CD14-positive monocyte (primary cell): ENCODE measurements around the gene MAST2. TPM values are rescaled to one million over a fixed set of nuclear protein-coding genes. Genes with fewer than 3 reads are reported as not detected.

Experiments used
- DNase-seq, 3 donors: peaks; one replicate each; pipeline ENCODE4 v3.0.0-alpha.2; 2011 to 2022
- H2AFZ ChIP-seq: 2 replicates; pipeline ENCODE4 v1.6.0; 2012; ENCODE audit warnings: mild to moderate bottlenecking, low read depth, low read length, inconsistent platforms; ENCODE audit not compliant: insufficient read depth, poor library complexity, severe bottlenecking
- H3K27ac ChIP-seq, 2 donors: 1 replicate in 1 of 2; 2 replicates in 1 of 2; pipeline ENCODE4 v1.5.1; 2012 to 2013; ENCODE audit warnings: low read length in 2 of 2, control low read depth in 1 of 2, inconsistent platforms in 1 of 2, low read depth in 1 of 2, mild to moderate bottlenecking in 1 of 2
- H3K27me3 ChIP-seq, 2 donors: one replicate each; pipeline versions ENCODE4 v1.6.0 to v1.6.1; 2011 to 2013; ENCODE audit warnings: low read length in 2 of 2; ENCODE audit not compliant: control insufficient read depth in 2 of 2, insufficient read depth in 2 of 2
- H3K36me3 ChIP-seq, 2 donors: replicated peaks in 1 of 2; 1 replicate in 1 of 2; 2 replicates in 1 of 2; pipeline versions ENCODE4 v1.5.1 to v1.6.1; 2012 to 2013; ENCODE audit warnings: low read length in 2 of 2, control low read depth in 1 of 2, inconsistent platforms in 1 of 2, mild to moderate bottlenecking in 1 of 2; ENCODE audit not compliant: insufficient read depth in 2 of 2, control insufficient read depth in 1 of 2
- H3K4me1 ChIP-seq, 2 donors: 1 replicate in 1 of 2; 2 replicates in 1 of 2; pipeline versions ENCODE4 v1.5.1 to v1.6.1; 2012 to 2013; ENCODE audit warnings: low read length in 2 of 2, control low read depth in 1 of 2, inconsistent platforms in 1 of 2, mild to moderate bottlenecking in 1 of 2, moderate library complexity in 1 of 2; ENCODE audit not compliant: insufficient read depth in 2 of 2, control insufficient read depth in 1 of 2
- H3K4me2 ChIP-seq: replicated peaks from 2 replicates; pipeline ENCODE3; 2012; ENCODE audit warnings: low read length, moderate library complexity, mild to moderate bottlenecking; ENCODE audit not compliant: poor library complexity, severe bottlenecking; ENCODE audit errors: extremely low read depth
- H3K4me3 ChIP-seq, 3 experiments: fragments of 200-600 bp in 1 of 3; sonication (generic) in 1 of 3; replicated peaks in 1 of 3; 1 replicate in 2 of 3; 2 replicates in 1 of 3; pipeline ENCODE4 v1.5.1; 2011 to 2013; ENCODE audit warnings: low read length in 3 of 3, mild to moderate bottlenecking in 3 of 3, control low read depth in 2 of 3, low read depth in 2 of 3, inconsistent platforms in 1 of 3, moderate library complexity in 1 of 3
- H3K79me2 ChIP-seq: 2 replicates; pipeline ENCODE4 v1.6.0; 2012; ENCODE audit warnings: mild to moderate bottlenecking, control low read depth, inconsistent platforms, low read length, moderate library complexity; ENCODE audit not compliant: insufficient read depth
- H3K9ac ChIP-seq: 2 replicates; pipeline ENCODE4 v1.6.0; 2017; ENCODE audit warnings: low read length, mild to moderate bottlenecking; ENCODE audit not compliant: insufficient read depth, poor library complexity, severe bottlenecking
- H3K9me3 ChIP-seq, 2 donors: replicated peaks in 1 of 2; 1 replicate in 1 of 2; 2 replicates in 1 of 2; pipeline versions ENCODE4 v1.5.1 to v1.6.1; 2012 to 2013; ENCODE audit warnings: low read length in 2 of 2, control low read depth in 1 of 2; ENCODE audit not compliant: control insufficient read depth in 1 of 2, insufficient read depth in 1 of 2
- H4K20me1 ChIP-seq: 2 replicates; pipeline ENCODE4 v1.6.0; 2012; ENCODE audit warnings: mild to moderate bottlenecking, low read length, control low read depth, moderate library complexity; ENCODE audit not compliant: insufficient read depth
- H3K27ac Mint-ChIP-seq, 7 donors: one replicate each; pipeline ENCODE4 v1.8.0; 2020; ENCODE audit warnings: mild to moderate bottlenecking in 7 of 7, mixed read lengths in 7 of 7, moderate library complexity in 6 of 7, inconsistent platforms in 2 of 7
- H3K27me3 Mint-ChIP-seq, 3 donors: one replicate each; pipeline ENCODE4 v1.8.0; 2021 to 2022; ENCODE audit warnings: low read depth in 3 of 3, mild to moderate bottlenecking in 3 of 3, mixed read lengths in 3 of 3, moderate library complexity in 3 of 3, inconsistent platforms in 1 of 3
- H3K36me3 Mint-ChIP-seq, 2 donors: one replicate each; pipeline ENCODE4 v1.8.0; 2020; ENCODE audit warnings: mixed read lengths in 2 of 2, inconsistent platforms in 1 of 2, mild to moderate bottlenecking in 1 of 2
- H3K4me1 Mint-ChIP-seq: one replicate; pipeline ENCODE4 v1.8.0; 2020; ENCODE audit warnings: mild to moderate bottlenecking, mixed read lengths
- H3K4me3 Mint-ChIP-seq, 2 donors: one replicate each; pipeline ENCODE4 v1.8.0; 2020; ENCODE audit warnings: mild to moderate bottlenecking in 2 of 2, mixed read lengths in 2 of 2, moderate library complexity in 1 of 2
- H3K9me3 Mint-ChIP-seq, 7 donors: one replicate each; pipeline ENCODE4 v1.8.0; 2020 to 2022; ENCODE audit warnings: mixed read lengths in 7 of 7, mild to moderate bottlenecking in 6 of 7, moderate library complexity in 6 of 7, inconsistent platforms in 2 of 7
- WGBS: methylation state at CpG from one replicate; pipeline ENCODE4 v1.1.5; 2013; ENCODE audit warnings: missing lambda C conversion rate; ENCODE audit not compliant: insufficient coverage; 5-methylcytosine and 5-hydroxymethylcytosine counted together
- intact Hi-C, 2 donors: fragments of 100-400 bp; cut with micrococcal nuclease; formaldehyde crosslinking; loops; one replicate each; pipeline versions ENCODE4 v1.15.0 to v1.15.1; 2023
- polyA plus RNA-seq, 3 donors: library from polyadenylated mRNA; depleted of rRNA in 1 of 3; unstranded in 2 of 3; stranded (reverse) in 1 of 3; fragments of 300-500 nt in 2 of 3; fragments of >200 nt in 1 of 3; fragmentation: Illumina TruSeq in 2 of 3; gene quantifications; 1 replicate in 2 of 3; 2 replicates in 1 of 3; pipeline ENCODE4 v1.2.3, GENCODE V29; 2012 to 2021
- TF ChIP-seq, protein P1 (sequence below): fragments of 200-600 bp; IDR thresholded peaks from one replicate; pipeline ENCODE4 v1.8.0; 2022; ENCODE audit warnings: antibody characterized with exemption, mild to moderate bottlenecking

Gene MAST2
- polyA plus RNA-seq, 3 donors: 1.0 to 7.2 (median 2.5) TPM

DNA sequence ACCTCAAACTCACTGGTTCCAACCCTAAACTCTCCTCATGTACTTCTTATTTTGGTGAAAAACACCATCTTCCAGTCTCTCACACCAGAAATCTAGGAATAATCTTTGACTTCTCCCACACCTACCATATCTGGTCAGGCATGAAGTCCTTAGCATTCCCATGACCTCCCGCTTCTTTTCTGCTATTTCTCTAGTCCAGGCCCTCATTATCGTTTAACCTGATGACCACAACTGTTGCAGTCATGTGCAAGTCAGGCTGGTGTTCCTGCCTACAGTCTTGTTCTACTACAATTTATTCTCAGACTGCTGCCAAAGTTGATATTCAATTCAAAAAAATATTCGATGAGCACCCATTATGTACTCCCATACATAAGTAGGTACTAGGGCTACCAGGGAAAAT, 257.7 kb downstream of the MAST2 start:
- Histone ChIP-seq H3K36me3 (no peaks in the 10 kb centered on the region), H3K27ac (no peak overlapping the region), H3K79me2 (no peaks in the 10 kb centered on the region), H3K27me3 (no peaks in the 10 kb centered on the region), H4K20me1 (no peaks in the 10 kb centered on the region), H3K9me3 (no peaks in the 10 kb centered on the region), H3K9ac (no peak overlapping the region), H2AFZ (no peak overlapping the region), H3K4me3 (no peak overlapping the region), H3K4me2 (no peak overlapping the region), H3K4me1 (peaks cover 8 to 13% of the 10 kb centered on the region in 2 donors)
- 100% methylated on average over 2 of the region's 3 CpGs for WGBS
- intact Hi-C loops: no loop called here
- TF ChIP-seq, protein P1, sequence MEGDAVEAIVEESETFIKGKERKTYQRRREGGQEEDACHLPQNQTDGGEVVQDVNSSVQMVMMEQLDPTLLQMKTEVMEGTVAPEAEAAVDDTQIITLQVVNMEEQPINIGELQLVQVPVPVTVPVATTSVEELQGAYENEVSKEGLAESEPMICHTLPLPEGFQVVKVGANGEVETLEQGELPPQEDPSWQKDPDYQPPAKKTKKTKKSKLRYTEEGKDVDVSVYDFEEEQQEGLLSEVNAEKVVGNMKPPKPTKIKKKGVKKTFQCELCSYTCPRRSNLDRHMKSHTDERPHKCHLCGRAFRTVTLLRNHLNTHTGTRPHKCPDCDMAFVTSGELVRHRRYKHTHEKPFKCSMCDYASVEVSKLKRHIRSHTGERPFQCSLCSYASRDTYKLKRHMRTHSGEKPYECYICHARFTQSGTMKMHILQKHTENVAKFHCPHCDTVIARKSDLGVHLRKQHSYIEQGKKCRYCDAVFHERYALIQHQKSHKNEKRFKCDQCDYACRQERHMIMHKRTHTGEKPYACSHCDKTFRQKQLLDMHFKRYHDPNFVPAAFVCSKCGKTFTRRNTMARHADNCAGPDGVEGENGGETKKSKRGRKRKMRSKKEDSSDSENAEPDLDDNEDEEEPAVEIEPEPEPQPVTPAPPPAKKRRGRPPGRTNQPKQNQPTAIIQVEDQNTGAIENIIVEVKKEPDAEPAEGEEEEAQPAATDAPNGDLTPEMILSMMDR: no peak
- H3K36me3 Mint-ChIP-seq: no peaks in the 10 kb centered on the region
- H3K4me1 Mint-ChIP-seq: peaks cover 21% of the 10 kb centered on the region
- peaks cover 0 to 11% (median 6%) of the 10 kb centered on the region in 7 donors for H3K9me3 Mint-ChIP-seq
- no peak overlapping the region for H3K27ac Mint-ChIP-seq
- DNase-seq: no peak
- H3K27me3 Mint-ChIP-seq: peaks cover 0 to 2% (median 1%) of the 10 kb centered on the region in 3 donors
- no peak overlapping the region for H3K4me3 Mint-ChIP-seq

DNA sequence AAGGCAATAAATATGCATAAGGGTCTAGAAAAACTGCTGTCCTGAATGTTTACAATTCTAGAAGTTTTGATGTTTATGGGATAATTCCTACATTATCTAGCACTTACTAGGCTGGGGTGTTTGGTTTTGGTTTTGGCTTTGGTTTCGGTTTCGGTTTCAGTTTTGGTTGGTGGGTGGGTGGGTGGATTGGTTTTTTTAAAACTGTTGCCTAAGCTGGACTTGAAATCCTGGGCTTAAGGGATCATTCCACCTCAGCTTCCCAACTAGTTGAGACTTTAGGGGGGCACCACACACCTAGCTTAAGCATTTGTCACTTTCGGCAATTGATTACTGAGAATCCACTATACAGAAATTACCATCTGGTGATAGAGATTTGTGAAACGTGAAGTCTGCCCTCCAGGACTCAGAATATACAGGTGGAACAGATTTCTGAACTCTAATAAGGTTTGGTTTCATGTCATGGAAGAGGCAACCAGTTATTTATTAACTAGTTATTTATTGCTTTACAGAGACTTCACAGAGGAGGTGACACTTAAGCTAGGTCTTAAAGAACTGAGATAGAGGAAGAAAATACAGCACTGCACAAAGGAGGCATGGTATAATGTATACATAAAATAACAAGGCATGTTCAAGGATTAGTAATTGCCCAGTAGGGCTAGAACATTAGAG, 259.4 kb downstream of the MAST2 start:
- Histone ChIP-seq H3K4me1 (peaks cover 5 to 13% of the 10 kb centered on the region in 2 donors), H3K27ac (no peak overlapping the region), H3K36me3 (no peaks in the 10 kb centered on the region), H3K9me3 (no peaks in the 10 kb centered on the region), H2AFZ (no peak overlapping the region), H4K20me1 (no peaks in the 10 kb centered on the region), H3K79me2 (no peaks in the 10 kb centered on the region), H3K4me2 (no peak overlapping the region), H3K27me3 (no peaks in the 10 kb centered on the region), H3K4me3 (no peak overlapping the region), H3K9ac (no peak overlapping the region)
- DNase-seq: no peak
- Mint-ChIP-seq H3K9me3 (peaks cover 0 to 11% (median 6%) of the 10 kb centered on the region in 7 donors), H3K27ac (no peak overlapping the region), H3K36me3 (no peaks in the 10 kb centered on the region), H3K4me3 (no peak overlapping the region), H3K27me3 (peaks cover 0 to 2% (median 1%) of the 10 kb centered on the region in 3 donors), H3K4me1 (peaks cover 10% of the 10 kb centered on the region)
- intact Hi-C loops: no loop called here
- TF ChIP-seq, protein P1: no peak
- WGBS: no CpG with 5 or more reads among the region's 4 CpGs
